Nephron progenitor cell (in vitro differentiated cells): ENCODE results near the gene GTPBP6.
A peak's percentile ranks its signal among the peaks of the same experiment; 100 is the strongest.
"Not testable (repeated sequence)": the region's sequence is repeated elsewhere in the genome, so short reads cannot be mapped to it uniquely, and the experiment has no call there.

Experiments
- DNase-seq: peaks from one replicate; pipeline ENCODE4 v3.0.0; 2021
- H3K27ac Mint-ChIP-seq: 2 replicates; pipeline ENCODE4 v1.8.0; 2021; ENCODE audit warnings: mild to moderate bottlenecking, moderate library complexity, mixed read lengths
- H3K27me3 Mint-ChIP-seq: 2 replicates; pipeline ENCODE4 v1.8.0; 2021; ENCODE audit warnings: mild to moderate bottlenecking, low read depth, mixed read lengths; ENCODE audit not compliant: poor library complexity
- H3K36me3 Mint-ChIP-seq: 2 replicates; pipeline ENCODE4 v1.8.0; 2021; ENCODE audit warnings: low read depth, mixed read lengths
- H3K4me1 Mint-ChIP-seq: 2 replicates; pipeline ENCODE4 v1.8.0; 2021; ENCODE audit warnings: mixed read lengths
- H3K4me3 Mint-ChIP-seq: 2 replicates; pipeline ENCODE4 v1.8.0; 2021; ENCODE audit warnings: mild to moderate bottlenecking, moderate library complexity, mixed read lengths
- H3K9me3 Mint-ChIP-seq: 2 replicates; pipeline ENCODE4 v1.8.0; 2021; ENCODE audit warnings: mild to moderate bottlenecking, moderate library complexity, mixed read lengths
- CTCF ChIP-seq: fragments of 200-600 bp; sonication (generic); IDR thresholded peaks from 2 replicates; pipeline ENCODE4 v1.5.0; 2021; ENCODE audit warnings: antibody characterized with exemption

The GTPBP6 gene

GRCh38 chrX:283115-283845, 35.3 kb downstream of the GTPBP6 start:
- no peaks in the 10 kb centered on the region for H3K9me3 Mint-ChIP-seq
- DNase-seq, result peak; percentile 91
- peak overlapping the region; percentile 89 for H3K4me3 Mint-ChIP-seq
- H3K4me1 Mint-ChIP-seq, result peaks cover 37% of the 10 kb centered on the region
- peak overlapping the region; percentile 90 for H3K27ac Mint-ChIP-seq
- TF ChIP-seq CTCF, result no peak
- peaks cover 12% of the 10 kb centered on the region for H3K27me3 Mint-ChIP-seq
- H3K36me3 Mint-ChIP-seq, result peaks cover 42% of the 10 kb centered on the region

- peaks cover 41% of the 10 kb centered on the region for H3K4me1 Mint-ChIP-seq
- not testable (repeated sequence) for DNase-seq, H3K9me3 Mint-ChIP-seq
- peaks cover 36% of the 10 kb centered on the region for H3K36me3 Mint-ChIP-seq
- peaks cover 16% of the 10 kb centered on the region for H3K27me3 Mint-ChIP-seq
- peak overlapping the region; percentile 88 for H3K4me3 Mint-ChIP-seq
- peak overlapping the region; percentile 71 for H3K27ac Mint-ChIP-seq
Observed at GRCh38 chrX:282000-282681, 36.5 kb downstream of the GTPBP6 start.

GRCh38 chrX:281166-281999, 37.2 kb downstream of the GTPBP6 start, which contains the start of gene PLCXD1:
Gene PLCXD1, plus strand, starts transcription at chrX:281381. Its CDS starts 2,807 bp downstream, at chrX:284188.
- DNase-seq, result peak; percentile 71
- Mint-ChIP-seq H3K27me3 (peaks cover 19% of the 10 kb centered on the region), H3K4me3 (peak within 1 kb of the TSS; percentile 88), H3K36me3 (peaks cover 30% of the 10 kb centered on the region), H3K4me1 (peaks cover 40% of the 10 kb centered on the region), H3K27ac (peak within 1 kb of the TSS; percentile 71), H3K9me3 (no peaks in the 10 kb centered on the region)
- no peak for TF ChIP-seq CTCF

GRCh38 chrX:280722-281121, 37.9 kb downstream of the GTPBP6 start:
- H3K9me3 Mint-ChIP-seq, H3K27ac Mint-ChIP-seq, H3K4me3 Mint-ChIP-seq, DNase-seq: not testable (repeated sequence)
- Mint-ChIP-seq H3K4me1 (peaks cover 36% of the 10 kb centered on the region), H3K27me3 (peaks cover 22% of the 10 kb centered on the region), H3K36me3 (peaks cover 24% of the 10 kb centered on the region)

GRCh38 chrX:279757-280604, 38.6 kb downstream of the GTPBP6 start:
- Mint-ChIP-seq H3K27me3 (peaks cover 22% of the 10 kb centered on the region), H3K4me1 (peaks cover 36% of the 10 kb centered on the region), H3K4me3 (peak overlapping the region; percentile 72), H3K36me3 (peaks cover 16% of the 10 kb centered on the region)
- not testable (repeated sequence) for H3K9me3 Mint-ChIP-seq, DNase-seq, H3K27ac Mint-ChIP-seq

GRCh38 chrX:276581-277201, 41.9 kb downstream of the GTPBP6 start:
- H3K27ac Mint-ChIP-seq, result no peak overlapping the region

More at GRCh38 chrX:276581-277201, 41.9 kb downstream of the GTPBP6 start:
- H3K27me3 Mint-ChIP-seq, result peaks cover 22% of the 10 kb centered on the region
- H3K4me3 Mint-ChIP-seq, result peak overlapping the region; percentile 76
- peak; percentile 26 for DNase-seq
- H3K9me3 Mint-ChIP-seq, result no peaks in the 10 kb centered on the region
- peaks cover 7% of the 10 kb centered on the region for H3K36me3 Mint-ChIP-seq
- H3K4me1 Mint-ChIP-seq, result peaks cover 36% of the 10 kb centered on the region
- no peak for TF ChIP-seq CTCF
